Measurements from ENCODE around the gene FIS1. TPM values are rescaled to one million over a fixed set of nuclear protein-coding genes. Genes with fewer than 3 reads are reported as not detected.
A peak's percentile ranks its signal among the peaks of the same experiment; 100 is the strongest.
"Not testable (repeated sequence)": the region's sequence is repeated elsewhere in the genome, so short reads cannot be mapped to it uniquely, and the experiment has no call there.

Gene FIS1
- total and polyA plus RNA-seq, 11 donors, result 204 to 491 (median 282) TPM

DNA sequence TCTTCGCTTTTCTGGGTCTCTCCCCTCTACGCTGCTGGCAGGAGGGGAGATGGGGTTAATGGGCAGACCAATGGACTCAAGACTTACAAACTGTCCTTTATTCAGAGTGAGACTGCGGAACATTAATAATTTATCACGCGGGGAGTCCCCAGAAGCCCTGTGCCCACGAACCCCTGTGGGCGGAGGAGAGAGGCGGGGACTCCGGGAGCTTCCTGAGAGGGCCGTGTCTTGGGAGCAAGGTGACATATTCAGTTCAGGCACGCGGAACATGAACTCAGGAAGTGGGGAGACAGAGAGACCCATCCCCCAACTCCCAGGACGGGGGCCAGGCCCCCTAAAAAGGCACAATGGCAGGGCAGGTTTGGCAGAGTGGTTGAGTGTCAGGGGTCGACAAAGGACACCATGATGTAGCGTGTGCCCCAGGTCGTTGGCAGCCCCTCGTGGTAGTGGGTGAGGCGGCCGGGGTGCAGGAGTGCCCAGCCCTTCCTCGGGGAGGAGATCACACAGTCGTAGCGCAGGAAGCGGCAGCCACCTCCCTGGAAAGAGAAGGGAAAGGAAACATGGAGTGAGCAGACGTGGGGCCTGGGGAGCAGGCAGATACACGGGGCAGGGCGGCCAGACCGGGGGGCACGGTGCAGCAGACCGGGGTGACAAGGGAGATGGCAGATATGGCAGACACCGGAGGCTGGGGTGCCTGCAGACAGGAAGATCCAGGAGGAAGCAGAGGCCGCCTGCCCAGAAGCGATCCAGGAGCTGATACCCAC lies 38.8 kb downstream of the FIS1 start:
- DNase-seq, result no peak

DNA sequence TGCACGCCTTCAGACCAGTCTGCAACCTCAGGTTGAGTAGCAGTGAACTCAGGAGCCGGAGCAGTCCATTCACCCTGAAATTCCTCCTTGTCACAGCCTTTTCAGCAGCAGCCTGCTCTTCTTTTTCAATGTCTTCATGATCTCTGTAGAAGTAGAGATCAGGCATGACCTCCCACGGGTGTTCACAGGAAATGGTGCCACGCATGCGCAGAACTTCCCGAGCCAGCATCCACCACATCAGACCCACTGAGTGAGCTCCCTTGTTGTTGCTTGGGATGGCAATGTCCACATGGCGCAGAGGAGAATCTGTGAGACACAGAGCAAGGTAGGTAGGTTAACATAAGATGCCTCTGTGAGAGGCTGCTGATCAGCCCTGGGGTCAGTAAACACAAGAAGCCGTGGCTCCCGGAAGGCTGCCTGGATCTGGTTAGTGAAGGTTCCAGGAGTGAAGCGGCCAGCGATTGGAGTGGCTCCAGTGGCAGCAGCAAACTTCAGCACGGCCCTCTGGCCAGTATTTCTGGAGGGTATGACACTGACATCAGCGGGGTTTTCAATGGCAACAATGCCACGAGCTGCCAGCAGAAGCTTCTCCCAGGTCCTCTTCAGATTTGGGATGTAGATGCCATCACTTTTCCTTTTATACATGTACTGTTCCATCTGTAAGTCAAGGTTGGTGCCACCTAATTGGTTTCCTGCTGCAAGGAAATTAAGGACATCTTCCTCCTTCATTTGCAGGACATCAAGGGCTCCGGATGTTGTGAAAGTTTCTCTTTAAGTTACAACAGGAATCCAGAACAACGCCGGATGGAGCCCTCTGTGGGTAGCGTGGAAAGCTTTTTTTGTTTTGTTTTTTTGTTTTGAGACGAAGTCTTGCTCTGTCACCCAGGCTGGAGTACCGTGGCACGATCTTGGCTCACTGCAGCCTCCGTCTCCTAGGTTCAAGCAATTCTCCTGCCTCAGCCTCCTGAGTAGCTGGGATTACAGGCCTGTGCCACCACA lies 40.8 kb downstream of the FIS1 start:
- DNase-seq, ATAC-seq, H3K9me3 ChIP-seq, H3K27ac ChIP-seq: not testable (repeated sequence)
- WGBS, 4 donors, result 57 to 65% (median 60%) methylated on average over 22 of the region's 22 CpGs
- Histone ChIP-seq H3K36me3 (peaks cover 0 to 32% (median 15%) of the 10 kb centered on the region in 9 donors), H3K27me3 (peaks cover 16 to 47% (median 32%) of the 10 kb centered on the region in 9 donors), H3K4me3 (peak overlapping the region in 1 of 12 donors; percentile 8), H3K4me1 (peaks cover 0 to 13% (median 8%) of the 10 kb centered on the region in 12 donors)
- intact Hi-C loops (cut with DNase I), result loop anchor here in 1 of 10 donors (5.0 kb wide), 1 partner anchor 73 kb away; no protein-coding TSS in a partner anchor

More for the DNA sequence above, 38.8 kb downstream of the FIS1 start:
- H3K4me1 ChIP-seq, result peaks cover 0 to 13% (median 8%) of the 10 kb centered on the region in 12 donors
- intact Hi-C loops (cut with DNase I), result no loop called here
- WGBS, 4 donors, result 82 to 86% (median 86%) methylated on average over 32 of the region's 32 CpGs
- ATAC-seq, result no peak
- H3K27ac ChIP-seq, result no peak overlapping the region
- no peak overlapping the region for H3K4me3 ChIP-seq
- H3K9me3 ChIP-seq, result no peaks in the 10 kb centered on the region
- peaks cover 0 to 53% (median 33%) of the 10 kb centered on the region in 9 donors for H3K36me3 ChIP-seq
- H3K27me3 ChIP-seq, result peaks cover 13 to 27% (median 20%) of the 10 kb centered on the region in 9 donors
- TF ChIP-seq, protein P1, sequence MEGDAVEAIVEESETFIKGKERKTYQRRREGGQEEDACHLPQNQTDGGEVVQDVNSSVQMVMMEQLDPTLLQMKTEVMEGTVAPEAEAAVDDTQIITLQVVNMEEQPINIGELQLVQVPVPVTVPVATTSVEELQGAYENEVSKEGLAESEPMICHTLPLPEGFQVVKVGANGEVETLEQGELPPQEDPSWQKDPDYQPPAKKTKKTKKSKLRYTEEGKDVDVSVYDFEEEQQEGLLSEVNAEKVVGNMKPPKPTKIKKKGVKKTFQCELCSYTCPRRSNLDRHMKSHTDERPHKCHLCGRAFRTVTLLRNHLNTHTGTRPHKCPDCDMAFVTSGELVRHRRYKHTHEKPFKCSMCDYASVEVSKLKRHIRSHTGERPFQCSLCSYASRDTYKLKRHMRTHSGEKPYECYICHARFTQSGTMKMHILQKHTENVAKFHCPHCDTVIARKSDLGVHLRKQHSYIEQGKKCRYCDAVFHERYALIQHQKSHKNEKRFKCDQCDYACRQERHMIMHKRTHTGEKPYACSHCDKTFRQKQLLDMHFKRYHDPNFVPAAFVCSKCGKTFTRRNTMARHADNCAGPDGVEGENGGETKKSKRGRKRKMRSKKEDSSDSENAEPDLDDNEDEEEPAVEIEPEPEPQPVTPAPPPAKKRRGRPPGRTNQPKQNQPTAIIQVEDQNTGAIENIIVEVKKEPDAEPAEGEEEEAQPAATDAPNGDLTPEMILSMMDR (IDR thresholded peaks at IDR 0.05), result no peak
- TF ChIP-seq POLR2A (IDR thresholded peaks at IDR 0.05), result no peak

DNA sequence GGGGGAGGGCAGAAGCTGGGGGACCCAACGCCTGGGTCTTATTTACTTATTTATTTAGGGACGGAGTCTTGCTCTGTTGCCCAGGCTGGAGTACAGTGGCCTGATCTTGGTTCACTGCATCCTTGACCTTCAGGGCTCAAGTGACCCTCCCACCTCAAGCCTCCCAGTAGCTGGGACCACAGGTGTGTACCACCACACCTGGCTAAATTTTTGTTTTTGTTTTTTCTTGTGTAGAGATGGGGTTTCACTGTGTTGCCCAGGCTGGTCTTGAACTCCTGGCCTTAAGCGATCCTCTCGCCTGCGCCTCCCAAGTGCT lies 42.3 kb downstream of the FIS1 start:
- TF ChIP-seq POLR2A (IDR thresholded peaks at IDR 0.05), result no peak
- TF ChIP-seq, protein P1 (IDR thresholded peaks at IDR 0.05), result no peak
- H3K27ac ChIP-seq, result no peak overlapping the region
- WGBS, 4 donors, result 78 to 89% (median 85%) methylated on average over 5 of the region's 5 CpGs
- intact Hi-C loops (cut with DNase I), result loop anchor here in 1 of 10 donors (5.0 kb wide), 1 partner anchor 75 kb away; no protein-coding TSS in a partner anchor
- no peak for ATAC-seq
- no peak overlapping the region for H3K4me3 ChIP-seq
- H3K36me3 ChIP-seq, result peaks cover 0 to 17% (median 2%) of the 10 kb centered on the region in 9 donors
- no peak for DNase-seq
- H3K4me1 ChIP-seq, result peaks cover 0 to 13% (median 8%) of the 10 kb centered on the region in 12 donors
- H3K9me3 ChIP-seq, result no peaks in the 10 kb centered on the region
- peaks cover 16 to 61% (median 34%) of the 10 kb centered on the region in 9 donors for H3K27me3 ChIP-seq

DNA sequence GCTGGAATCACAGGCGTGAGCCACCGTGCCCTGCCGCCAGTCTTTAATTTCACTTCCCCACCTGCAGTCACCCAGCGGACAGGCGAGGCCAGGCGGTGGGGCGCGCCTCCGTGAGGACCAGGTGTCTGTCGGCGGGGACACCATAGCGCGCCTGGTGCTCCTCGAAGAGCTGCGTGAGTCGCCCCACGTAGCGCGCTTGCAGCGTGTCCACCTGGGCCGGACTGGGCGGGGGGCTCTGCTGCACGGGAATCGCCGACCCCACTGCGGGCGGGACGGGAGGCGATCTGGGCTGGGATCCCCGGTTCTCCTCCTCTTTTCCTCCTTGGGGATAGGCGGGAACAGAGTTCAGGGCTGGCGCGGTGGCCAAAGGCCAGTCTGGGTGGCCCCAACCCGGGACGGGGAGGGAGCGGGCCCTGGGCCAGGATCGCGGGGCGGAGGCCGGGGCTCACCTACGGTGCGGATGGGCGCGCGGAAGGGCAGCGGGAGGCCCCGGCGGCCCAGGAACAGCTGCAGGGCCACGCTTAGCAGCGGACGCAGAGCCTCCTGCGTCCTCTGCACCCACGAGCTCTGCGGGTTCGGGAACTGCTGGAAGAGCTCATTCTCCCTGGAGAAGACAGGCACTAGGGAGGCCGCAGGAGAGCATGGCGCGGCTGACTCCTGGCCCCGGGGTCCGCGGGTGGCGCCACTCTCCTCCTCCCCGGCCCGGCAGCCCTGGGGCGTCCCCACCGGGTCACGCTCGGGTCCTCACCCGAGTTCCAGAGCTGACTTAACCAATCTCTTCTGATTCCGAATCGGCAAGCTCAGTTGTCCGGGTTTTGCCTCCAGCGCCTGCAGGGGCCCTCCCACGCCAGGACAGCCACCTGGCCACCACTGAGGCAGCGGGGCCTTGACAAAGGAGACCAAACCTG lies 42.9 kb downstream of the FIS1 start:
- DNase-seq, result no peak
- intact Hi-C loops (cut with DNase I), result loop anchor here in 1 of 10 donors (5.0 kb wide), 1 partner anchor 75 kb away; no protein-coding TSS in a partner anchor
- peak in 1 of 4 donors; percentile 40 for ATAC-seq
- TF ChIP-seq POLR2A (IDR thresholded peaks at IDR 0.05), result no peak
- TF ChIP-seq, protein P1 (IDR thresholded peaks at IDR 0.05), result no peak
- H3K4me3 ChIP-seq, result peak overlapping the region in 7 of 12 donors; percentile 7 to 28 (median 16)
- H3K36me3 ChIP-seq, result peaks cover 0 to 12% (median 0%) of the 10 kb centered on the region in 9 donors
- peaks cover 0 to 13% (median 8%) of the 10 kb centered on the region in 12 donors for H3K4me1 ChIP-seq
- 8 to 12% (median 9%) methylated on average over 40 to 75 of the region's 75 CpGs for WGBS, 4 donors
- no peaks in the 10 kb centered on the region for H3K9me3 ChIP-seq
- H3K27ac ChIP-seq, result no peak overlapping the region
- H3K27me3 ChIP-seq, result peaks cover 16 to 65% (median 34%) of the 10 kb centered on the region in 9 donors
